COLO829 (cell line): ENCODE results near the gene AMD1.
"Not testable (repeated sequence)": the region's sequence is repeated elsewhere in the genome, so short reads cannot be mapped to it uniquely, and the experiment has no call there.

Experiments used
- DNase-seq: peaks from one replicate; pipeline ENCODE4 v3.0.0; 2012; ENCODE audit warnings: low spot score

Gene AMD1

GRCh38 chr6:110877569-110877968 lies 3.0 kb downstream of the AMD1 start:
- DNase-seq, result no peak

- no peak for DNase-seq
Observed at GRCh38 chr6:110878751-110879522, 4.4 kb downstream of the AMD1 start.

- DNase-seq, result no peak
Observed at GRCh38 chr6:110880651-110881050, 6.1 kb downstream of the AMD1 start.

GRCh38 chr6:110881546-110882273 lies 7.1 kb downstream of the AMD1 start:
- no peak for DNase-seq

- DNase-seq, result no peak
Observed at GRCh38 chr6:110882274-110882619, 7.7 kb downstream of the AMD1 start.

- no peak for DNase-seq
Observed at GRCh38 chr6:110882824-110883554, 8.4 kb downstream of the AMD1 start.

GRCh38 chr6:110884321-110884720 lies 9.7 kb downstream of the AMD1 start:
- DNase-seq, result no peak

GRCh38 chr6:110885526-110885925 lies 10.9 kb downstream of the AMD1 start:
- DNase-seq, result no peak

GRCh38 chr6:110886555-110887167 lies 12.1 kb downstream of the AMD1 start:
- no peak for DNase-seq

- DNase-seq, result no peak
Observed at GRCh38 chr6:110890288-110890687, 15.7 kb downstream of the AMD1 start.

- DNase-seq, result no peak
Observed at GRCh38 chr6:110895907-110896608, 21.5 kb downstream of the AMD1 start.

GRCh38 chr6:110897433-110897832 lies 22.8 kb downstream of the AMD1 start:
- DNase-seq, result no peak

- DNase-seq, result no peak
Observed at GRCh38 chr6:110898111-110898510, 23.5 kb downstream of the AMD1 start.

GRCh38 chr6:110900028-110900598 lies 25.5 kb downstream of the AMD1 start:
- no peak for DNase-seq

- not testable (repeated sequence) for DNase-seq
Observed at GRCh38 chr6:110901601-110902000, 27.0 kb downstream of the AMD1 start.

GRCh38 chr6:110902091-110902490 lies 27.5 kb downstream of the AMD1 start:
- no peak for DNase-seq

- not testable (repeated sequence) for DNase-seq
Observed at GRCh38 chr6:110906273-110906672, 31.7 kb downstream of the AMD1 start.

GRCh38 chr6:110930781-110931180 lies 56.2 kb downstream of the AMD1 start:
- no peak for DNase-seq

- DNase-seq, result no peak
Observed at GRCh38 chr6:110933912-110934311, 59.3 kb downstream of the AMD1 start.

GRCh38 chr6:110934381-110934898 lies 59.9 kb downstream of the AMD1 start:
- DNase-seq, result no peak

GRCh38 chr6:110935171-110935570 lies 60.6 kb downstream of the AMD1 start:
- DNase-seq, result no peak
